ENCODE measurements around the gene KCMF1.
A peak's percentile ranks its signal among the peaks of the same experiment; 100 is the strongest.

Gene KCMF1

DNA sequence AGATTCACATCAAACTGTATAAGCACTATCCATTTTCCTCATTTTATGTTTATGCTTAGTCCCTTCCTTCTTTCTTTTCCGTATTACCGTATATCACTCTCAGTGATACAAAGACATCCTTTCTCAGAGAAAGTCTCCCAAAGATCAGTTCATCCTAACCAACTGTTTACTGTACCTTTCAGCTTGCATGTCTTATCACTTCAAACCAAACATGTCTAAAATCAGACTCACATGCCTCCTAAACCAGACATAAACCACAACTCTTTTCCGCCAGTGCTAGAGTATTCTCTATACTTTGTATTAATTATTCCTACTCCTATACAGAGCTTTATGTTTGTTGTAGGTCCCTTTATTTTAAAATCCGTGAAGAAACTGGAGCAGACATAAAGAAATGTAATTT lies 41.5 kb downstream of the KCMF1 start:
- TF ChIP-seq, protein P1, sequence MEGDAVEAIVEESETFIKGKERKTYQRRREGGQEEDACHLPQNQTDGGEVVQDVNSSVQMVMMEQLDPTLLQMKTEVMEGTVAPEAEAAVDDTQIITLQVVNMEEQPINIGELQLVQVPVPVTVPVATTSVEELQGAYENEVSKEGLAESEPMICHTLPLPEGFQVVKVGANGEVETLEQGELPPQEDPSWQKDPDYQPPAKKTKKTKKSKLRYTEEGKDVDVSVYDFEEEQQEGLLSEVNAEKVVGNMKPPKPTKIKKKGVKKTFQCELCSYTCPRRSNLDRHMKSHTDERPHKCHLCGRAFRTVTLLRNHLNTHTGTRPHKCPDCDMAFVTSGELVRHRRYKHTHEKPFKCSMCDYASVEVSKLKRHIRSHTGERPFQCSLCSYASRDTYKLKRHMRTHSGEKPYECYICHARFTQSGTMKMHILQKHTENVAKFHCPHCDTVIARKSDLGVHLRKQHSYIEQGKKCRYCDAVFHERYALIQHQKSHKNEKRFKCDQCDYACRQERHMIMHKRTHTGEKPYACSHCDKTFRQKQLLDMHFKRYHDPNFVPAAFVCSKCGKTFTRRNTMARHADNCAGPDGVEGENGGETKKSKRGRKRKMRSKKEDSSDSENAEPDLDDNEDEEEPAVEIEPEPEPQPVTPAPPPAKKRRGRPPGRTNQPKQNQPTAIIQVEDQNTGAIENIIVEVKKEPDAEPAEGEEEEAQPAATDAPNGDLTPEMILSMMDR (IDR thresholded peaks at IDR 0.05; ENCODE audit: low read depth, low read length, missing control alignments) = no peak
- DNase-seq (ENCODE audit: low read depth) = no peak
- no peak overlapping the region for H3K4me3 ChIP-seq (ENCODE audit: low read depth, low read length)

DNA sequence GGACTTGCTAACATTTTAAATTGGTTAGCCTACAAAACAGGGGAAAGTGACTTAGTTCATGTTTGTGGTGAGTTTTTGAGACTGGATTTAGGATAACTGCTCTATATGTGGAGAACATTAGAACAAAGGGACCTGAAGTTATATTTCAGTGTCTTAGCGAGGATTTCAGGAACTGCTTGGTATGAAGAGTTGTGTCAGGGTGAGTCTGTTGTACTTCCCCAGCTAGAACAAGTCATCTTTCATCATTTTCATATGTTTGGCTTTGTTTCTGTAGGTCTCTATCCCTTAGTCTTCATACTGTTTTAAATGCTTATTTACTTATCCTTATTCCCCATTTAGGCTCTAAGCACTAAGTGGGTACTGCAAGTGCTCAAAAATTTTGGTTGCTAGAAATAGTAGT lies 41.9 kb downstream of the KCMF1 start:
- no peak for DNase-seq (ENCODE audit: low read depth)
- H3K4me3 ChIP-seq (ENCODE audit: low read depth, low read length) = no peak overlapping the region
- TF ChIP-seq, protein P1 (IDR thresholded peaks at IDR 0.05; ENCODE audit: low read depth, low read length, missing control alignments) = no peak

DNA sequence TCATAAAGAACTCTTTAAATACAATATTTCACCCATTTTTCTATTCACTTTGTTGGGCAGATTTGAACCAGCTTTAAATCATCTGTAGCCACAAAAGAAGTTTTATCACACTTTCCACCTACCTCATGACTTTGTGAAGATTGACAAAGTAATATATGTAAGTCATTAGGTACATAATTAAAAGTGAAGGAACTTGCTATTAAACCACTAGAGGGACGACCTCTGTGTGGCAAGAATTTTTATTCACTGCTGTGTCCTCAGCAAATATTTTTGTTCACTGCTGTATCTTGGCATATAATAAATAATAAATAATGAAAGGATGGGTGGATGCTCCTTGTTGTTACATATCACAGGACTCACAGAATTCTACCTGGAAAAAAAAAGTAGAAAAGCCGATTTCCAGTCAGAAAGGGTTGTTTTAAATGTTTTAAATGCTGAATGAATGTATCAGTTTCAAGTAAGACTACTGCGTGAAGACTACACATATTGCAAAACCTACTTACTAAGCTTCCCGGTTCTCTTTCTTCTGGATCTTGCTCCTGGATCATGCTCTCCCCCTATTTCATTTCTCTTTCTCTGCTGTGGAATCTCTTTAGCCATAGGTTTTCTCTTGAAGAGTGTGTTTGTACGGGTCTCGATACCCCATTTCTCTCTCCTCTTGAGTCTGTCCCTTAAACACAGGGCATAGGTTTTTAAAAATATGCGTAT lies 44.8 kb downstream of the KCMF1 start:
- H3K4me3 ChIP-seq (ENCODE audit: low read depth, low read length) = no peak overlapping the region
- TF ChIP-seq, protein P1 (IDR thresholded peaks at IDR 0.05; ENCODE audit: low read depth, low read length, missing control alignments) = no peak
- DNase-seq (ENCODE audit: low read depth) = no peak

DNA sequence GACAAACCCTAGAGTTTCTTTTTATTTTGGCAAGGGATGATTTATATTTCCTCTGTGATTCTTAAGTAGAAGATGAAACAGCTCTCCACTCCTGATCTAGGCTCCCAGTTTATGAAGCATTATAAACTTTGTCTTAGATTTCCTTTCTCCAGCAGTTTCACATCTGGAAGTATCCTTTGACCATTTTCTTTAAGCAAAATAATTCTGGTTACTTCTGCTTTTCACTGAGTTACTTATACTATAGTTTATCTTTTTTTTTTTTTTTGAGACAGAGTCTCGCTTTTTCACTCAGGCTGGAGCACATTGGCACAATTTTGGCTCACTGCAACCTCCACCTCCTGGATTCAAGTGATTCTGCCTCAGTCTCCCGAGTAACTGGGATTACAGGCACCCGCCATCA lies 45.5 kb downstream of the KCMF1 start:
- H3K4me3 ChIP-seq (ENCODE audit: low read depth, low read length) = no peak overlapping the region
- no peak for DNase-seq (ENCODE audit: low read depth)

DNA sequence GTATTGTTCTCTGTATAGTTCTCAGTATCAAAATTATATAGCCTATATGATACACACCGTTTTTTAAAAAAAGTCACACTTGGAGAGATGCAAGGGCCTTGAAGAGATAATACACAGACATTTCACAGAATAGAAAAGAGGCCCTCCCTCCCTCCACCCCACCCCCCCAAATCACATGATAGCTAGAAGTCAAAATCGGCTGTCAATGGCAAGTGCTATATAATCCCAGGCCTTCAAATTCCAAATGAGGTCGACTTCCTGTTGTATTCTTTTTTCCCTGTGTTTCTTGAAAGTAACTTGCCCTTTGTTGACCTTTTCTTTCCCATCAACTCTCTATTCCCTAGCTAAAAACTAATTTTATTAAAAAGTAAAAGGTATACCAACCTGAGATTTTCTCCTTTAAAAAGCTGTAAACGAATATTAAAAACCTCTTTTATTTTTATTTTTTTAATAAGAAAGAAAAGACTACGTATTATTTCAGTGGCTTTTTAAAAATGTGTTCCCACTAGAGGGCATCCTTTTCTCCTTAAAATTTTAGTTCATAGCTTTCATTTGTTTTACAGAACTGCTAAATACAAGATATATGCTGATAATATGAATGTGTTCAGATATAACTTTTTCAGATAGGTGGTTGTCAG lies 46.6 kb downstream of the KCMF1 start:
- no peak overlapping the region for H3K4me3 ChIP-seq (ENCODE audit: low read depth, low read length)
- no peak for DNase-seq (ENCODE audit: low read depth)
- TF ChIP-seq, protein P1 (IDR thresholded peaks at IDR 0.05; ENCODE audit: low read depth, low read length, missing control alignments) = peak; percentile 21

More for the DNA sequence above, 45.5 kb downstream of the KCMF1 start:
- TF ChIP-seq, protein P1 (IDR thresholded peaks at IDR 0.05; ENCODE audit: low read depth, low read length, missing control alignments) = no peak

DNA sequence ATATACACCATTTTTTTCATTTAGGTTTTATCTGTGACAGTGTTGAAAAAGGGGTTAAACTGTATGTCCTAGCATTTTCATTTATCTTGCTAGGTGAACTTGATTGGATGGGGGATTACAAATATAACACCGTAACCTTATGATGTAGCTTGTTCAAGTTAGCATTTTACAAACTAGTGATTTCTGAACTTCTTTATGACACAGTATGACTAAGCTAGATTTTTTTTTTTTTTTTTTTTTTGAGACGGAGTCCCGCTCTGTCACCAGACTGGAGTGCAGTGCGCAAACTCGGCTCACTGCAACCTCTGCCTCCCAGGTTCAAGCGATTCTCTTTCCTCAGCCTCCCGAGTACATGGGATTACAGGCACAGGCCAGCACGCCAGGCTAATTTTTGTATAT lies 47.1 kb downstream of the KCMF1 start:
- TF ChIP-seq, protein P1 (IDR thresholded peaks at IDR 0.05; ENCODE audit: low read depth, low read length, missing control alignments) = no peak
- no peak for DNase-seq (ENCODE audit: low read depth)
- no peak overlapping the region for H3K4me3 ChIP-seq (ENCODE audit: low read depth, low read length)

DNA sequence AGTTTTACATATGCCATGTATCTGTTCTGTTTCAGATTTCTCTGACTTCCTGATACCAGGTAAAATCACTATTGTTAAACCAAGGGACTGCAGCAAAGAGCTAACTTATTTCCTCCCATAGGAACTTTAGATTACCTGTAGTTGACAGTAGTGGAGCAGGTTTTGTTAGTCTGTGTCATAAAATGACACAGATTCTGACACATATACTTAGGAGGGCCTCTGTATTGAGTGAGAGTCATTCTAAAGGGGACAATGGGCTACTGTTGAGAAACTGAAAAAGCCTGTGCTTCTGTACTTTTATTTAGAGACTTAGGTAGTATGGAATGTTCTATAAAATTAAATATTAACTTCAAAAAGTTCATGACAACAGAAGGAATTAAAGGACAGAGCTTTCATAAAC lies 48.2 kb downstream of the KCMF1 start:
- no peak for DNase-seq (ENCODE audit: low read depth)
- H3K4me3 ChIP-seq (ENCODE audit: low read depth, low read length) = no peak overlapping the region
- TF ChIP-seq, protein P1 (IDR thresholded peaks at IDR 0.05; ENCODE audit: low read depth, low read length, missing control alignments) = no peak

Data from GM12864 (cell line).